Erythroblast (primary cell): Measurements from ENCODE around the gene SMIM10L2A.

ENCODE experiments used
- GATA1 ChIP-seq: IDR thresholded peaks from 2 replicates; pipeline ENCODE4 v1.6.1; 2011; ENCODE audit warnings: low read depth, mild to moderate bottlenecking, control low read depth, low read length, moderate library complexity
- POLR2A ChIP-seq: IDR thresholded peaks from 2 replicates; pipeline ENCODE4 v1.6.1; 2011; ENCODE audit warnings: mild to moderate bottlenecking, low read length

DNA sequence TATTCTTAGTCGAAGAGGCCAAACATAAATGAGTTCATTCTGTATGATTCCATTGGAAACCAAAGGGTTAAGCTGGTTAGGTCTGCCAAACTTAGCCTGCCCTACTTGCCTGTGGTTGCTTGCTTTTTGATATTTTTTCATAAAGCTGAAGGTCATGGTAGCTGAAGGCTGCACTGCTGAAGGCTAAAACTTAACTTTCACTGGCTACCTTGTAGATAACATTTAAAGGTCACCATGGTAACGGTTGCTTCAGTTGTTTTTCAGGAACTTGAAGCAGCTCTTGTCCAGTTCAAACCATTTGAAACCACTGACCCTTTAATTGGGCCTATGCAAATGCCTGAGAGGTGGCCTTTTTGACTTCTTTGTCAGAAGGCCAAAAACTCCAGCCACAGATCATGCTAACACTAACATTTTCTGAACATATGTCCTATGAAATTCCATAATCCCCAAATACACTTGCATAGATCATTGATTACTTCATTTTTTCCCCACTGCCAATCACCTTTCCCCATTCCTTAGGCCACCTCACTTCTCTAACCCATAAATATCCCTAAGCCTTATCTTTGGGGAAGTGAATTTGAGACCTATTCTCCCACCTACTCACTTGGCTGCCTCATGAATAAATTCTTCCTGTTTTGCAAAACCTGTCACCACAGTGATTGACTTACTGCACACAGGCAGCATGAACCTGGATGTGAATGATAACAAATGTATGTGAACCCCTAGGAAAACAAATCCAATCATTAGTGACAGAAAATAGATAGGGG is 10.7 kb upstream of the SMIM10L2A start:
- TF ChIP-seq POLR2A (no peak), GATA1 (no peak)
